Measurements from ENCODE around the gene NR2C2. TPM values are rescaled to one million over a fixed set of nuclear protein-coding genes. Genes with fewer than 3 reads are reported as not detected.
A peak's percentile ranks its signal among the peaks of the same experiment; 100 is the strongest.

The NR2C2 gene
- total and polyA plus RNA-seq, 10 of the 15 experiments (the other 5 are each of a cell fraction or from before 2014, with no cell fraction given), result 2.7 to 30.3 (median 18.3) TPM

DNA sequence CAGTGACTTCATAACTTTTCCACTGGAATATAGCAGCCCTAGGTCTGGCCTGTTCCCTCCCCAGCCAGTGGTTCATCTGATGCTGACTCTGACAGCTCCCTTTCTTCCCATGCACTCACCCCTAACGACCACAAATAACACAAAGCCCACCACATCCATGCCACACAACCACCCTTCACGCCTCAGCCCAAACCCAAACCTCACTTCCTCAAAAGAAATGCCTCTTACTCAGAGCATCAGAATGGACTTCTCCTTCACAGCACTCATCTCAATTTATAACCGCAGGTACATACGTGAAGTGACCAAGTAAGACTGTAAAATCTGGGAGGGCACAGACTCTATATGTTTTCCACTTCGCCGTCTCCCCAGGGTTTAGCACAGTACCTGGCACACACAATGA lies 150.5 kb downstream of the NR2C2 start (continued):
- TF ChIP-seq POU2F2 (IDR thresholded peaks at IDR 0.05; ENCODE audit: borderline replicate concordance, low read depth, low read length) (peak; percentile 45; the same call in 1 of the 3 replicates), ZBED1 (IDR thresholded peaks at IDR 0.05; ENCODE audit: borderline replicate concordance) (no peak), EED (IDR thresholded peaks at IDR 0.05; ENCODE audit: low read depth) (peak; percentile 71), PBX3 (IDR thresholded peaks at IDR 0.05; ENCODE audit: insufficient replicate concordance, low read depth, low read length) (no peak), NBN (IDR thresholded peaks at IDR 0.05) (peak; percentile 23), IKZF1 (conservative IDR thresholded peaks at IDR 0.05) (peak; percentile 76), RB1 (IDR thresholded peaks at IDR 0.05; ENCODE audit: borderline replicate concordance) (no peak), NFXL1 (IDR thresholded peaks at IDR 0.05; ENCODE audit: borderline replicate concordance) (no peak), RAD51 (IDR thresholded peaks at IDR 0.05) (no peak), CHD4 (IDR thresholded peaks at IDR 0.05) (no peak), HSF1 (IDR thresholded peaks at IDR 0.05; ENCODE audit: low read depth, low read length) (no peak), EP300 (IDR thresholded peaks at IDR 0.05; ENCODE audit: borderline replicate concordance in 1 of 2, control insufficient read depth in 1 of 2, low read depth in 2 of 2, low read length in 2 of 2) (no peak), HDAC2 (IDR thresholded peaks at IDR 0.05) (no peak), TCF3 (IDR thresholded peaks at IDR 0.05; ENCODE audit: borderline replicate concordance, insufficient read depth, low read depth, low read length) (no peak), SIX5 (IDR thresholded peaks at IDR 0.05; ENCODE audit: low read depth, low read length, severe bottlenecking) (no peak), IKZF2 (IDR thresholded peaks at IDR 0.05) (peak; percentile 91 to 93), NFYB (IDR thresholded peaks at IDR 0.05; ENCODE audit: insufficient read depth, low read depth, low read length) (no peak), WRNIP1 (IDR thresholded peaks at IDR 0.05; ENCODE audit: borderline replicate concordance, low read depth, low read length) (no peak), TAF1 (IDR thresholded peaks at IDR 0.05; ENCODE audit: borderline replicate concordance, low read depth, low read length) (no peak), ATF7 (IDR thresholded peaks at IDR 0.05; ENCODE audit: low read depth) (no peak)
- TF ChIP-seq, protein P1, sequence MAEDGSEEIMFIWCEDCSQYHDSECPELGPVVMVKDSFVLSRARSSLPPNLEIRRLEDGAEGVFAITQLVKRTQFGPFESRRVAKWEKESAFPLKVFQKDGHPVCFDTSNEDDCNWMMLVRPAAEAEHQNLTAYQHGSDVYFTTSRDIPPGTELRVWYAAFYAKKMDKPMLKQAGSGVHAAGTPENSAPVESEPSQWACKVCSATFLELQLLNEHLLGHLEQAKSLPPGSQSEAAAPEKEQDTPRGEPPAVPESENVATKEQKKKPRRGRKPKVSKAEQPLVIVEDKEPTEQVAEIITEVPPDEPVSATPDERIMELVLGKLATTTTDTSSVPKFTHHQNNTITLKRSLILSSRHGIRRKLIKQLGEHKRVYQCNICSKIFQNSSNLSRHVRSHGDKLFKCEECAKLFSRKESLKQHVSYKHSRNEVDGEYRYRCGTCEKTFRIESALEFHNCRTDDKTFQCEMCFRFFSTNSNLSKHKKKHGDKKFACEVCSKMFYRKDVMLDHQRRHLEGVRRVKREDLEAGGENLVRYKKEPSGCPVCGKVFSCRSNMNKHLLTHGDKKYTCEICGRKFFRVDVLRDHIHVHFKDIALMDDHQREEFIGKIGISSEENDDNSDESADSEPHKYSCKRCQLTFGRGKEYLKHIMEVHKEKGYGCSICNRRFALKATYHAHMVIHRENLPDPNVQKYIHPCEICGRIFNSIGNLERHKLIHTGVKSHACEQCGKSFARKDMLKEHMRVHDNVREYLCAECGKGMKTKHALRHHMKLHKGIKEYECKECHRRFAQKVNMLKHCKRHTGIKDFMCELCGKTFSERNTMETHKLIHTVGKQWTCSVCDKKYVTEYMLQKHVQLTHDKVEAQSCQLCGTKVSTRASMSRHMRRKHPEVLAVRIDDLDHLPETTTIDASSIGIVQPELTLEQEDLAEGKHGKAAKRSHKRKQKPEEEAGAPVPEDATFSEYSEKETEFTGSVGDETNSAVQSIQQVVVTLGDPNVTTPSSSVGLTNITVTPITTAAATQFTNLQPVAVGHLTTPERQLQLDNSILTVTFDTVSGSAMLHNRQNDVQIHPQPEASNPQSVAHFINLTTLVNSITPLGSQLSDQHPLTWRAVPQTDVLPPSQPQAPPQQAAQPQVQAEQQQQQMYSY (CRISPR knock-in tag; IDR thresholded peaks at IDR 0.05), result no peak
- TF ChIP-seq, protein P2, sequence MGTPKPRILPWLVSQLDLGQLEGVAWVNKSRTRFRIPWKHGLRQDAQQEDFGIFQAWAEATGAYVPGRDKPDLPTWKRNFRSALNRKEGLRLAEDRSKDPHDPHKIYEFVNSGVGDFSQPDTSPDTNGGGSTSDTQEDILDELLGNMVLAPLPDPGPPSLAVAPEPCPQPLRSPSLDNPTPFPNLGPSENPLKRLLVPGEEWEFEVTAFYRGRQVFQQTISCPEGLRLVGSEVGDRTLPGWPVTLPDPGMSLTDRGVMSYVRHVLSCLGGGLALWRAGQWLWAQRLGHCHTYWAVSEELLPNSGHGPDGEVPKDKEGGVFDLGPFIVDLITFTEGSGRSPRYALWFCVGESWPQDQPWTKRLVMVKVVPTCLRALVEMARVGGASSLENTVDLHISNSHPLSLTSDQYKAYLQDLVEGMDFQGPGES (IDR thresholded peaks at IDR 0.05), result no peak
- TF ChIP-seq, protein P3, sequence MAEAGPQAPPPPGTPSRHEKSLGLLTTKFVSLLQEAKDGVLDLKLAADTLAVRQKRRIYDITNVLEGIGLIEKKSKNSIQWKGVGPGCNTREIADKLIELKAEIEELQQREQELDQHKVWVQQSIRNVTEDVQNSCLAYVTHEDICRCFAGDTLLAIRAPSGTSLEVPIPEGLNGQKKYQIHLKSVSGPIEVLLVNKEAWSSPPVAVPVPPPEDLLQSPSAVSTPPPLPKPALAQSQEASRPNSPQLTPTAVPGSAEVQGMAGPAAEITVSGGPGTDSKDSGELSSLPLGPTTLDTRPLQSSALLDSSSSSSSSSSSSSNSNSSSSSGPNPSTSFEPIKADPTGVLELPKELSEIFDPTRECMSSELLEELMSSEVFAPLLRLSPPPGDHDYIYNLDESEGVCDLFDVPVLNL (IDR thresholded peaks at IDR 0.05; ENCODE audit: low read depth, low read length), result no peak
